GM13977 (cell line): ENCODE measurements around the gene HOXC9.
"Not testable (repeated sequence)": the region's sequence is repeated elsewhere in the genome, so short reads cannot be mapped to it uniquely, and the experiment has no call there.

Source experiments
- DNase-seq: peaks from one replicate; pipeline ENCODE4 v3.0.0; 2012; ENCODE audit warnings: low spot score
- CTCF ChIP-seq: IDR thresholded peaks from 2 replicates; pipeline ENCODE4 v1.5.1; 2012; ENCODE audit warnings: mild to moderate bottlenecking, control low read depth; ENCODE audit not compliant: insufficient read depth; ENCODE audit errors: extremely low read depth, missing control alignments
- in situ Hi-C: fragments of 300-500 bp; cut with MboI; formaldehyde crosslinking; loops from one replicate; pipeline ENCODE4 v1.12.0; 2022; ENCODE audit warnings: low sequenced_read_pairs, low pct_unique_long_range_greater_than_20kb, mixed read lengths, inconsistent platforms; ENCODE audit not compliant: unreplicated experiment

The HOXC9 gene

GRCh38 chr12:54038284-54038870 is 38.4 kb downstream of the HOXC9 start:
- DNase-seq: no peak
- in situ Hi-C loops: loop anchor here (25.0 kb wide), 1 partner anchor 101 kb away; the partner anchor contains the start of gene HOXC13
- TF ChIP-seq CTCF: no peak

DNA sequence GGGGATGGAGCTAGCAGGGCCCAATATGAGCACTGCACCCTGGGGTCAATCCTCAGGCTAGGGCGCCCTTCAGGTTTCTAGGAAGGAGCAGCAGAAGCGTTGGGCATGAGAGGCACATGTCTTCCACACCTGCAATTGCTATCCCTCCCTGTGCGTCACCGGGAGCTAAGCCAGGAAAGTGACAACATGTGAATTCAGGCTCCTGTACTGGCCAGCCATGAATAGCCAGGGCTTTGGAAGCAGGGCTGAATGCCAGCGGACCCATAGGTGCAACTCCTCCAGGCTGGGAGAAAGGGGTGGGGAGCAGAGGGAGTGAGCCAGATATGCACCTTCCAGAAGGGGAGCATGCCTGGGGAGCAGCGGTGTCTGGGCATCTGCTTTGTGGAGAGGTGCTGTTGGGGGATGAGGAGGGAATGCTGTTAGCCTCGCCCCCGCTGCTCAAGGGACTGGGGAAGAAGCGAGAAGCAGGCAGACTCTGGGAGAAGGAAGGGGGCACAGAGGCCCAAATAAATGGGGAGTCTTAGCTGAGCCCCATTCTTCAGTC is 39.0 kb downstream of the HOXC9 start:
- in situ Hi-C loops: loop anchor here (25.0 kb wide), 1 partner anchor 102 kb away; the partner anchor contains the start of gene HOXC13
- no peak for TF ChIP-seq CTCF
- no peak for DNase-seq

DNA sequence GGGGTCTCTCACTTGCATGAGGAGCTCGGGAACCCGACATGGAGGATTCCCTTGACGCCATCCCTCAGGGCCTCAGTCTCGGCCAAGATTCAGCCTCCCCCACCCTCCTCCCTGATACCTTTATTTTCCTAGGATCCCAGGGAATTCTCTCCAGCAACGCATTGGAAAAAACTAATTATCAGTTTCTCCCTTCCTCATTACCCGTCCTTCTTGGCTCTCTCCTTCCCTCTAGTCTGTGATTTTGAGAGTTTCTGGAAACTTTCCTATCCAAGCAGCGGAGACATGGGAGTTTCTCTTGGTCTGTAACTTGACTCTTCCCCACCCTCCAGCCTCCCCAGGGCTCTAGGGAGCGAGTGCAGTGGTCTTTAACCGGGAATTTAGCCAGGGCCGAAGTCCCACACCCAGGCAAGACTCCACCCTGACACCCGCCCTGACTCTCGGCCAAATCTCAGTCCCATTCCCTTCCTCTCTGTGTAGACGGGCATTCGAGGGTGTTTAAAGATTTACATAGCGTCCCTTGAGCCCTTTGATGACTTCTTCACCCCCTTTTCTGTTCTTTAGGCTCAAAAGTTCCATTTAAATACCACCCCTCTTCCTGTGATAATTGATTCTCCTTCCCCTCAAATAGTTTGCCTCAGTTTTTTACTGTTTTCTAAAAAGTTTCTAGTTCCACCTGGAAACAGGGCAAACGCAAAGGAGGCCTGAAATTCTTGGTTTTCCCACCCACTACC is 39.6 kb downstream of the HOXC9 start:
- no peak for DNase-seq
- in situ Hi-C loops: loop anchor here (25.0 kb wide), 1 partner anchor 102 kb away; the partner anchor contains the start of gene HOXC13
- no peak for TF ChIP-seq CTCF

GRCh38 chr12:54040148-54040494 is 40.2 kb downstream of the HOXC9 start:
- no peak for DNase-seq
- TF ChIP-seq CTCF: no peak
- in situ Hi-C loops: loop anchor here (25.0 kb wide), 1 partner anchor 103 kb away; the partner anchor contains the start of gene HOXC13

- in situ Hi-C loops: loop anchor here (25.0 kb wide), 1 partner anchor 103 kb away; the partner anchor contains the start of gene HOXC13
- DNase-seq: no peak
- no peak for TF ChIP-seq CTCF
These were observed 40.7 kb downstream of the HOXC9 start for GRCh38 chr12:54040648-54041047.

- in situ Hi-C loops: loop anchor here (25.0 kb wide), 1 partner anchor 104 kb away; the partner anchor contains the start of gene HOXC13
- TF ChIP-seq CTCF: no peak
- DNase-seq: no peak
These were observed 41.2 kb downstream of the HOXC9 start for GRCh38 chr12:54041097-54041690.

DNA sequence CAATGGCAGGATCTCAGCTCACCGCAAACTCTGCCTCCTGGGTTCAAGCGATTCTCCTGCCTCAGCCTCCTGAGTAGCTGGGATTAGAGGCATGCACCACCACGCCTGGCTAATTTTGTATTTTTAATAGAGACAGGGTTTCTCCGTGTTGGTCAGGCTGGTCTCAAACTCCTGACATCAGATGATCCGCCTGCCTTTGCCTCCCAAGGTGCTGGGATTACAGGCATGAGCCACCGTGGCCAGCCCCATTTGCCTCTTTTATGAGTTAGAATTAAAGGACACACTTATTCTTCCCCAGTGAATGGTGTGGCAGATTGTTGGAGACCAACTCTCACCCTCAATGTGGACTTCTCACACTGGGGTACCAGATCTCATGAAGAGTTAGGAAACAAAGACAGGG is 42.1 kb downstream of the HOXC9 start:
- in situ Hi-C loops: loop anchor here (25.0 kb wide), 1 partner anchor 105 kb away; the partner anchor contains the start of gene HOXC13
- not testable (repeated sequence) for DNase-seq
